HG03139 (cell line): Measurements from ENCODE around the gene CES5A.
"Not testable (repeated sequence)": the region's sequence is repeated elsewhere in the genome, so short reads cannot be mapped to it uniquely, and the experiment has no call there.

Experiments used
- ATAC-seq: cut with Tn5 transposase; IDR thresholded peaks from one replicate; pipeline ENCODE4 v1.9.1; 2021; ENCODE audit not compliant: unreplicated experiment

Gene CES5A

DNA sequence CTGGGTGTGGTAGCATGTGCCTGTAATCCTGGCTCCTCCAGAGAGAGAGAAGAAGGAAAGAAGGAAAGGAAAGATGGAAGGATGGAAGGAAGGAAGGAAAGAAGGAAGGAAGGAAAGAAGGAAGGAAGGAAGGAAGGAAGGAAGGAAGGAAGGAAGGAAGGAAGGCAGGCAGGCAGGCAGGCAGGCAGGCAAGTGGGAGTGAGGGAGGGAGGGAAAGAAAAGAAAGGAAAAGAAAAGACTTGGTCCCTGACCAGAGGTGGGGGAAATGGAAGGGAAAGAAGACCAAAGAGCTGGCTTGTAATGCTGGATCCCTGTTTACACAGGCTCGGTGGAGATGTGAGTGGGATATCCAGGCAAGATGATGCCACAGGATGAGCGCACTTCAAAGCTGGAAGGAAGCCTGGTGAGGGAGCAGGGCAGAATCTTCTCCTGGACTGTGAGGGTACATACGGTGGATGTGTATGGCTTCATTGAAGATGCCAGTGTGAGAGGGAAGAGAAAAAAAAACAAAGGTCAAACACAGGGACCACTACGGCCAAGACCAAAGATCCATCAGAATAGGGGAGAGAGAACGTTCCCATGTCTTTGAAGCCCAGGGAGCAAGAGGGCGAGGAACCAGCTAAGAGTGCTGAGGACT is 44.4 kb downstream of the CES5A start:
- no peak for ATAC-seq

DNA sequence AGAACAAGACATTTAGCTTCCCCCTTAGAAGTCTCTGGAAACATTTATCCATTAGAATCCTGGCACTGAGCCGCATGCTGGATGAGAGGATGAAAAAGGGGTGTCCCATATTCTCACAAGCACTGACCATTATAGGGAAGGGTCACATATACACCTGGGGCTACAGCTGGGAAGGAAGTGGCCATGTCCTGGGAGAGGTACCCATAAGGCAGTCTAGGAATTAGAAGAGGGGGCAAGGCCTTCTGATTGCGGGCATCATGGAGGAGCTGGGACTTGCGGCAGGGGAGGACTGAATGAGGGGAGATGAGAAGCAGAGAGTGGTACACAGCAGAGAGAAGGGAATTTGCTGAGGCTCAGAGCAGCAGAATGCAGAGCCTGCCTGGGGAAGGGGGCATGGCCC is 45.9 kb downstream of the CES5A start:
- ATAC-seq: not testable (repeated sequence)

GRCh38 chr16:55828680-55829079 is 46.5 kb downstream of the CES5A start:
- ATAC-seq: no peak

DNA sequence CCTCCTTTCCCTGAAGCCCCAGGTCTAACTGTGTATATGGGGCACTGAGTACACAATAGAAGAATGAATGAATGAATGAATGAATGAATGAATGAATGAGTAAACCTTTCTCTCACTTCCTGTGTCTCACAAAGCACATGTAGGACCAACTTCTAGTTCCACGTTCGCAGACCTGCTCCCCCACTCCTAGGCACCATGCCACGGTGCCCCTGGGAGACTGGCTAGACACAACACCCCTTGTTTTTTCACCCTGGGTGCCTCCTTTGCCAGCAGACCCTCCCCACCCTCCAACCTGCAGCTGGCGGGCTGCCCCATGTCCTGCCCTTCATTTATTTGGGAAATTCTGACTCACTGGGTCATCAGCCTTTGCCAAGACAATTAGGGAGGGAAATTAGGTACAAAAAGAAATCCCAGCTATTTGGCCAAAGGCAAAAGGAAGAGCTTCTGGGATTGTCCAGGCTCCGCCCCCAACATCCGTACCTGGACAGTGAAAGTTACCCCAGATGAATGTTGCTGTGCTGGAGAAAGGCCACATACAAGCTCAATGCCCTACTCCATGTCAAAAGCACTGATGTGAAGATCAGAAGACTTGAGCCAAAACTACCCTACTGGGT is 50.0 kb downstream of the CES5A start:
- ATAC-seq: no peak

DNA sequence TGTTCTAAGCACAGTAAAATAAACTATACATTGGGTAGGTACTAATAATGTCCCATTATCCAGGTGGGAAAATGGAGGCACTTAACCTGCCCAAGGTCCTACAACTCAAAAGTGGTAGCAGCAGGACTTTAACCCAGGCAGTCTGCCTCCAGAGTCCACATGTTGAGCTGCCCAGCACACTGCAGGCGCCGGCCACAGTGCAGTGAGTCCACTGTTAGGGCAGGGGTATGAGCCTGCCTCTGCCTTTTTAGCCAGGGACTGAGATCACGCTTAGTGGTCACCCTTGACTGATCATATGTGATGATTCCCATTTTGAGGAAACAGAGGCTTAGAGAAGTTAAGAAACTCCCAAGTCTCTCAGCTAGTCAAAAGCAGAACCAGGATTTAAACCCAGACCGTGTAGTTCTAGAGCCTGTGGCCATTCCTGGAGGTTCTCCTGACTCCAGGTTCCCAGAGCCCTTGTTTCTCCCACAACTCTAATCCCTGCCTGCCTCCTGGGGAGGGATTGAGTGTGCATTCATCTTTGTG is 50.6 kb downstream of the CES5A start:
- ATAC-seq: no peak

- no peak for ATAC-seq
These were observed 52.8 kb downstream of the CES5A start for GRCh38 chr16:55822280-55822810.

DNA sequence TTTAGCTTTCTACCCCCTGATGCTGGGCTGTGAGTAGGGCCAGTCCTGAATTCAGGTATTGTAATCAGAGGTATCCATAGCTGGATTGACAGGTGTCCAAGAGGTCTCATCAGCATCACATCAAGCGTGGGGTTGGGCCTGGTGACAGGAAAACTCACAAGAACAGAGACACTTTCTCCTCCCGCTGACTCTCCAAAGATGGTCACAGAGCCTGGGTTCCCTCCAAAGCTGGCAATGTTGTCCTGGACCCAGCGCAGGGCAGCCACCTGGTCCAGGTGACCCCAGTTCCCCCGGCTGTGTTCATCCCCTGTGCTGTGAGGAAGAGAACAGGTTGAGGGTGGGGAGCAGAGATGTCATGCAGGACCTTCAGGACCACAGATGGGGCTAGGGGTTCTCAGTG is 54.0 kb downstream of the CES5A start:
- no peak for ATAC-seq

DNA sequence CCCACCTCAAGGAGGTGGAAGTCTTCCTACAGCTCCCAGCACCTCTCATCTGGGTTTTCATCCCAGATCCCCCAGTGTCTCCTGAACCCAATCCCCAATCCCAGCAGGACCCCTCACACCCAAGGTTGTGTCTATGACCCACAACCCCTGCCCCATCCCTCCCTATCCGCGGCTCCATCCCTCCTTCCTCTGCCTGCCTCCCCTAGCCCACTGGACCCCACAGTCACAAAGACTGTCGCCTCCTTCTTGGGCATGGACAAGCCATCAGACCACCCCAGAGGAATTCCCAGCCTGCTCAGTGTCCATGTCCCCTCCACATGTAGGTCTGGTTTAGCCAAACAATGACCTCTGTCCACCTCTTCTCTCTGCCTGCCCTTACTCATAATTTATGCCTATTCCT is 54.6 kb downstream of the CES5A start:
- no peak for ATAC-seq

- ATAC-seq: no peak
These were observed 57.8 kb downstream of the CES5A start for GRCh38 chr16:55817236-55817912.

DNA sequence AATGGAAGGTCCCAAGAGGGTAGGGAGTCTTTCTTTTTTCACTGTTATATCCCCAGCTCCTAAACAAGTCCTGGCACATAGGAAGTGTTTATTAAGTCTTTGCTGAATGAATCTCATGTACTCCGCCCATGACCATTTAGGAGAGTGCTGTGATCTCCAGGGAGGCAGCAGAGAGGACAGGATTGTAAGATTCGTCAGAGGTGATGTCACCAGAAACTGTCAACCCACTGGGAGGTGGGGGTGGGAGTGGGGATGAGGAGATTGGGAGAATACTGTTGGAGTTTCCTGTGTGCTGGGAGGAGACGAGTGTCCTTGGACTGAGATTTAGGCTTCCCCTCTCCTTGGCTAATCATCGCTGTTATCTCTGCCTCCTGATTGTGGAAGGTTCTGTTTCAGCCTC is 59.0 kb downstream of the CES5A start:
- not testable (repeated sequence) for ATAC-seq

- no peak for ATAC-seq
These were observed 59.9 kb downstream of the CES5A start for GRCh38 chr16:55815320-55815719.

DNA sequence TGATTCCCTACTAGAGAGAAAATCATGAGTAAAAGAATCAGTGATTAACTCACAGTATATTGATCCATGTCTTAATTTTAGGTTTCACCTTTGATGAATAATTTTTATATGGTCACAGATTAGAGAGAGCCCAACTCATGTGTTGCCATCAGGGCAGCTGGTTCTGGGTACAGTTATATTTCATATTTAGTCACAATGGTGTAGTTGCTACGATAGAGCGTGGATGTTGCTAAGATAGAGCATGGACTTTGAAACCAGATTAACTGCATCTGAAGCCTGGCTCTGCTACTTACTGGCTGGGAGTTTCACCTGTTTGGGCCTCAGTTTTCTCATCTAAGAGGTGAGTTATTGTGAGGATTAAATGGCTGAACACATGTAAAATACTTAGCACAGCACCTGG is 61.0 kb downstream of the CES5A start:
- ATAC-seq: not testable (repeated sequence)

GRCh38 chr16:55813730-55814129 is 61.4 kb downstream of the CES5A start:
- not testable (repeated sequence) for ATAC-seq

GRCh38 chr16:55812951-55813350 is 62.2 kb downstream of the CES5A start:
- ATAC-seq: no peak

GRCh38 chr16:55811811-55812210 is 63.4 kb downstream of the CES5A start:
- ATAC-seq: no peak

DNA sequence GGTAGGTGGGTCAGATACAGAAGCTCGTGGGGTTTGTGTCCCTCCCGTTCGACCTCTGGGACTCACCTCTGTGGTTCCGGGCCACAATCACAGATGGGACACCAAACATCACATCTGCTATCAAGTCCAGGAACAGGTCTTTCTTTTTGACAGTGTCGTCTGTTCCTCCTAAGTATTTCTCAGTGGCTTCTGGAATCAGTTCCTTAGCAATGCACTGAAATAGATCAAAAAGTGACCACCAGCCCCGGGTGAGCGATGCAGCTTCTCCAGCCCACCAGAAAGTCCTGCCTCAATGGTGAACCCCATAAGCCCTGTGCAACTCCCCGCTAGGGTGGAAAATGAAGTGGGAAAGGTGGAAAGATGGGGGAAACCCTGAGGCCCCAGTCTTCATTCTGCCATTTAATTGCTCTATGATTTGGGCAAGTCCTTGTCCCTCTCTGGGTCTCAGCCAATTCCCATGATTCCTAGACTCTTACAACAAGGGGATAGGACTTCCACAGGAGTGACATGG is 64.7 kb downstream of the CES5A start:
- no peak for ATAC-seq

DNA sequence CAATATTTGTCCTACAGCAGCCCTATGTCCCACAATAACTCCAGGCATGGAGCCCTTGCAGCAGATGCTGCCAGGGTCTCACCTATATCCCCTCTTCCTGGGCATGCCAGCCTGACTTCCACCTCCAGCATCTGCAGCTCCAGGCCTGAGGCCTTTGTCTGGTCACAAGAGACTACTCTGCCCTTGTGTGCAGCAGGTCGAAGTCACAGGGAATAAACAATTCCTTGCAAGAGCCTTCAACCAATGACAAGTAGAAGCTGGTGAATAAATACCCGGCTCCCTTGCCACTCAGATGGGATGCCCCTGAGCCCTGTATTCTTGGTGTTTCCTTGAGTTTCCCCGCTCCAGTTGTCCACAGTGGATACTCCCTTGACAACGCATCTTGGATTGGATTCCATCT is 65.3 kb downstream of the CES5A start:
- no peak for ATAC-seq

DNA sequence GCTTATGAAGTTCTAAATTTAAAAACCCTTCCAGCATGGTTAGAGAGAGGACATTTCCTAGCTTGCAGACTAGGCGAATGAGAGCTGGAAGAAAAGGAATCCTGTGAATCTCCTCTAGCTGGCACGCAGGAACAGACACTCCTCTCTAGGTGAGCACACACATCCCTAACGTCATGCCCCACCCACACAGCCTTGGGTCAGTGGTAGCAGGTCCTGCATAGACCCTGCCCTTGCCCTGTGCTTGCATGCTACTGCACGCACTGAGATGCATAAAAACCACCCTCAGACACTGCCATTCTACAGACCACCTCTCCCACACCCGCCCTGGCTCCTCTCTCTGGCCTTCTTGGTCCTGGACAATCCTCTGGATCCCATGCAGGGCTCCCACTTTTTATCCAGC is 65.8 kb downstream of the CES5A start:
- ATAC-seq: no peak

DNA sequence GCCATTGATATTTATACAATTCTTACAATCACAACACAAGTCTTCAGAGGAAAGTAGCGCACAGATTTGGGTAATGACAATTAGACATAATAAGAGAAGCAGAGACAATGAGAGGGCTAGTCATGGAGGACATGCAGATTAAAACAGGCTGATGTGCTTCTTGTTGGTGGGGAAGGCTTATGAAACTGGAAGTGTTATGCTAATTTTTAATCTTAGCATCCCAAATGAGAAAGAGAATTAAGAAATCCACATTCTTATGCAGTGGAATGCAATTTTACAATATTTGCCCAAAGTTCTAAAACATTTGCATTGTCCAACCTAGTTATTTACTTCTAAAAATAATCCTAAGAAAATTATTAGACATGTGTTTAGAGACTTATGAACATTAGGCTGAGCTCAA is 66.9 kb downstream of the CES5A start:
- ATAC-seq: not testable (repeated sequence)

- ATAC-seq: not testable (repeated sequence)
These were observed 70.1 kb downstream of the CES5A start for GRCh38 chr16:55805104-55805503.

DNA sequence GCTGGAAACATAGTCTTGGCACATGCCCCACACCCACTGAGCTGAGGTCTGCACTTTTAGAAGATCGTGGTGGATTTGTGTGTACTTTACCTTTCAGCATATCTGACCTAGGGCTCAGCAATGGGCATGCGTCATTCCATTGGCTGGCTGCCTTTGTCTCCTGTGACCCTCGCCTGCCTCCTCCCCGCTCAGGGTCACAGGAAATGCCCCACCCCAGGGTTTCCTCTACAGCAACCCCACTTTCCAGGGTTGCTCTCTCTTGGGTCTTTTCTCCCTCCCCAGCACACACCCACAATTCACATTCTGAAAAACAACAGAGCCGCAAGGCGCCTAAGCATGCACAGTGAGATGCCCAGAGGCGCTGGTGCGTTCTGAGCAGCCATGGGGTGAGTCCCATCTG is 71.5 kb downstream of the CES5A start:
- not testable (repeated sequence) for ATAC-seq
